ENCODE measurements around the gene ADCY7.

ADCY7 gene

GRCh38 chr16:50303605-50304466 lies 37.5 kb downstream of the ADCY7 start:
- Histone ChIP-seq H3K4ac (ENCODE audit: low read depth in 1 of 2, low read length in 2 of 2) (no peak overlapping the region), H4K8ac (ENCODE audit: low read length) (no peak overlapping the region), H2BK120ac (ENCODE audit: low read depth, low read length) (no peak overlapping the region), H3K23ac (ENCODE audit: low read length in 2 of 2) (no peak overlapping the region), H3K9ac (ENCODE audit: low read length) (no peak overlapping the region), H2BK5ac (ENCODE audit: low read depth, low read length, poor library complexity, severe bottlenecking) (no peak overlapping the region), H3K4me3 (ENCODE audit: insufficient read depth in 1 of 2, low read depth in 1 of 2, low read length in 2 of 2) (peak overlapping the region in 1 of 2 experiments; percentile 10), H3K36me3 (ENCODE audit: control insufficient read depth in 1 of 2, insufficient read depth in 2 of 2, low read depth in 1 of 2, low read length in 2 of 2) (peaks cover 10 to 48% of the 10 kb centered on the region in 2 experiments), H2BK12ac (ENCODE audit: low read length in 2 of 2) (no peak overlapping the region), H3K79me1 (replicated peaks; ENCODE audit: low read length, poor library complexity, severe bottlenecking) (no peaks in the 10 kb centered on the region), H4K91ac (ENCODE audit: low read length) (no peak overlapping the region), H2BK15ac (ENCODE audit: low read depth, poor library complexity, severe bottlenecking) (no peak overlapping the region), H3K18ac (ENCODE audit: low read depth in 1 of 2, low read length in 2 of 2) (no peak overlapping the region), H3K27ac (ENCODE audit: low read length, poor library complexity, severe bottlenecking) (no peak overlapping the region), H3K9me3 (ENCODE audit: control insufficient read depth, low read length) (no peaks in the 10 kb centered on the region), H2AK5ac (ENCODE audit: low read length, severe bottlenecking) (no peak overlapping the region), H3K4me2 (ENCODE audit: low read length, poor library complexity, severe bottlenecking) (no peak overlapping the region), H3K27me3 (ENCODE audit: control insufficient read depth in 1 of 2, insufficient read depth in 1 of 2, low read length in 2 of 2) (no peaks in the 10 kb centered on the region), H3K4me1 (ENCODE audit: control insufficient read depth, insufficient read depth, low read depth, low read length) (peaks cover 29% of the 10 kb centered on the region), H2AFZ (ENCODE audit: low read depth, low read length) (no peak overlapping the region), H3K14ac (ENCODE audit: low read length in 2 of 2) (peak overlapping the region in 1 of 2 experiments; percentile 19)
- DNase-seq: peak; percentile 28
- WGBS: 93% methylated on average over 33 of the region's 33 CpGs

- H3K4me3 ChIP-seq (ENCODE audit: insufficient read depth in 1 of 2, low read depth in 1 of 2, low read length in 2 of 2): peak overlapping the region in 1 of 2 experiments; percentile 10
- H2AFZ ChIP-seq (ENCODE audit: low read depth, low read length): no peak overlapping the region
- H2BK120ac ChIP-seq (ENCODE audit: low read depth, low read length): no peak overlapping the region
- no peak overlapping the region for H3K27ac ChIP-seq (ENCODE audit: low read length, poor library complexity, severe bottlenecking)
- peaks cover 29% of the 10 kb centered on the region for H3K4me1 ChIP-seq (ENCODE audit: control insufficient read depth, insufficient read depth, low read depth, low read length)
- H4K91ac ChIP-seq (ENCODE audit: low read length): no peak overlapping the region
- H3K23ac ChIP-seq (ENCODE audit: low read length in 2 of 2): no peak overlapping the region
- H3K9me3 ChIP-seq (ENCODE audit: control insufficient read depth, low read length): no peaks in the 10 kb centered on the region
- H4K8ac ChIP-seq (ENCODE audit: low read length): no peak overlapping the region
- no peaks in the 10 kb centered on the region for H3K27me3 ChIP-seq (ENCODE audit: control insufficient read depth in 1 of 2, insufficient read depth in 1 of 2, low read length in 2 of 2)
- no peak overlapping the region for H2BK12ac ChIP-seq (ENCODE audit: low read length in 2 of 2)
- H3K9ac ChIP-seq (ENCODE audit: low read length): no peak overlapping the region
- DNase-seq: no peak
- H3K4ac ChIP-seq (ENCODE audit: low read depth in 1 of 2, low read length in 2 of 2): no peak overlapping the region
- H2AK5ac ChIP-seq (ENCODE audit: low read length, severe bottlenecking): no peak overlapping the region
- H2BK5ac ChIP-seq (ENCODE audit: low read depth, low read length, poor library complexity, severe bottlenecking): no peak overlapping the region
- no peak overlapping the region for H2BK15ac ChIP-seq (ENCODE audit: low read depth, poor library complexity, severe bottlenecking)
- H3K18ac ChIP-seq (ENCODE audit: low read depth in 1 of 2, low read length in 2 of 2): no peak overlapping the region
- no peak overlapping the region for H3K4me2 ChIP-seq (ENCODE audit: low read length, poor library complexity, severe bottlenecking)
- peak overlapping the region in 1 of 2 experiments; percentile 19 for H3K14ac ChIP-seq (ENCODE audit: low read length in 2 of 2)
- peaks cover 10 to 39% of the 10 kb centered on the region in 2 experiments for H3K36me3 ChIP-seq (ENCODE audit: control insufficient read depth in 1 of 2, insufficient read depth in 2 of 2, low read depth in 1 of 2, low read length in 2 of 2)
- H3K79me1 ChIP-seq (replicated peaks; ENCODE audit: low read length, poor library complexity, severe bottlenecking): no peaks in the 10 kb centered on the region
- WGBS: 95% methylated on average over 20 of the region's 25 CpGs
Measured at GRCh38 chr16:50304467-50305440, 38.4 kb downstream of the ADCY7 start.

- H3K79me1 ChIP-seq (replicated peaks; ENCODE audit: low read length, poor library complexity, severe bottlenecking): no peaks in the 10 kb centered on the region
- H2BK120ac ChIP-seq (ENCODE audit: low read depth, low read length): no peak overlapping the region
- no peak overlapping the region for H2AK5ac ChIP-seq (ENCODE audit: low read length, severe bottlenecking)
- H3K4ac ChIP-seq (ENCODE audit: low read depth in 1 of 2, low read length in 2 of 2): no peak overlapping the region
- no peak overlapping the region for H2AFZ ChIP-seq (ENCODE audit: low read depth, low read length)
- peaks cover 28% of the 10 kb centered on the region for H3K4me1 ChIP-seq (ENCODE audit: control insufficient read depth, insufficient read depth, low read depth, low read length)
- no peak overlapping the region for H2BK5ac ChIP-seq (ENCODE audit: low read depth, low read length, poor library complexity, severe bottlenecking)
- H3K4me3 ChIP-seq (ENCODE audit: insufficient read depth in 1 of 2, low read depth in 1 of 2, low read length in 2 of 2): no peak overlapping the region
- no peak overlapping the region for H3K27ac ChIP-seq (ENCODE audit: low read length, poor library complexity, severe bottlenecking)
- no peak overlapping the region for H2BK15ac ChIP-seq (ENCODE audit: low read depth, poor library complexity, severe bottlenecking)
- H4K8ac ChIP-seq (ENCODE audit: low read length): no peak overlapping the region
- H3K9ac ChIP-seq (ENCODE audit: low read length): no peak overlapping the region
- H3K4me2 ChIP-seq (ENCODE audit: low read length, poor library complexity, severe bottlenecking): no peak overlapping the region
- DNase-seq: no peak
- WGBS: 93% methylated on average over 21 of the region's 21 CpGs
- H3K18ac ChIP-seq (ENCODE audit: low read depth in 1 of 2, low read length in 2 of 2): no peak overlapping the region
- H4K91ac ChIP-seq (ENCODE audit: low read length): no peak overlapping the region
- H3K23ac ChIP-seq (ENCODE audit: low read length in 2 of 2): no peak overlapping the region
- no peak overlapping the region for H3K14ac ChIP-seq (ENCODE audit: low read length in 2 of 2)
- no peaks in the 10 kb centered on the region for H3K27me3 ChIP-seq (ENCODE audit: control insufficient read depth in 1 of 2, insufficient read depth in 1 of 2, low read length in 2 of 2)
- H3K36me3 ChIP-seq (ENCODE audit: control insufficient read depth in 1 of 2, insufficient read depth in 2 of 2, low read depth in 1 of 2, low read length in 2 of 2): peaks cover 10 to 39% of the 10 kb centered on the region in 2 experiments
- no peak overlapping the region for H2BK12ac ChIP-seq (ENCODE audit: low read length in 2 of 2)
- H3K9me3 ChIP-seq (ENCODE audit: control insufficient read depth, low read length): no peaks in the 10 kb centered on the region
Measured at GRCh38 chr16:50305441-50306061, 39.2 kb downstream of the ADCY7 start.
